OCI-LY7 (cell line): ENCODE results near the gene ZNF609. TPM values are rescaled to one million over a fixed set of nuclear protein-coding genes. Genes with fewer than 3 reads are reported as not detected.

Source experiments
- BruUV-seq: library from RNA; stranded (reverse); fragments of 400-500 nt; replicated peaks from 2 replicates; lab custom pipeline; 2021; lab: Mats Ljungman, UMichigan
- CTCF ChIA-PET: fragments of 300-600 bp; sonication (Branson Sonifier 250); formaldehyde crosslinking; loops from one replicate; lab custom pipeline; 2022; ENCODE audit warnings: antibody characterized with exemption; ENCODE audit not compliant: unreplicated experiment; lab: Charles Lee
- POLR2A ChIA-PET: fragments of 300-600 bp; sonication (Branson Sonifier 250); formaldehyde crosslinking; loops from one replicate; lab custom pipeline; 2022; ENCODE audit warnings: antibody characterized with exemption; lab: Charles Lee
- DNase-seq: peaks from one replicate; pipeline ENCODE4 v3.0.0-alpha.2; 2015; ENCODE audit warnings: low spot score
- H2AFZ ChIP-seq: fragments of 200-600 bp; sonication (generic), shearing (Covaris generic); 2 replicates; pipeline ENCODE4 v1.6.1; 2014; ENCODE audit warnings: mild to moderate bottlenecking, antibody characterized with exemption, low read length, moderate library complexity
- H3K27ac ChIP-seq: fragments of 200-600 bp; sonication (generic); 2 replicates; pipeline ENCODE4 v1.5.1; 2014; ENCODE audit warnings: mixed run types, low read depth, mild to moderate bottlenecking, moderate library complexity, low read length, inconsistent platforms; ENCODE audit not compliant: poor library complexity, severe bottlenecking
- H3K36me3 ChIP-seq: fragments of 200-600 bp; sonication (generic); 2 replicates; pipeline ENCODE4 v1.6.1; 2014; ENCODE audit warnings: mild to moderate bottlenecking, antibody characterized with exemption, low read length, moderate library complexity, mixed read lengths; ENCODE audit not compliant: insufficient read depth
- H3K4me1 ChIP-seq: fragments of 200-600 bp; sonication (generic); 2 replicates; pipeline ENCODE4 v1.5.1; 2014; ENCODE audit warnings: mild to moderate bottlenecking, low read length; ENCODE audit not compliant: insufficient read depth, poor library complexity, severe bottlenecking
- H3K4me2 ChIP-seq: fragments of 200-600 bp; sonication (generic); 2 replicates; pipeline ENCODE4 v1.6.1; 2014; ENCODE audit warnings: mild to moderate bottlenecking, low read length
- H3K4me3 ChIP-seq: fragments of 200-600 bp; sonication (generic); 2 replicates; pipeline ENCODE4 v1.5.1; 2014; ENCODE audit warnings: mild to moderate bottlenecking, low read depth, low read length; ENCODE audit not compliant: poor library complexity, severe bottlenecking
- H3K79me2 ChIP-seq: fragments of 200-600 bp; sonication (generic); 2 replicates; pipeline ENCODE4 v1.6.1; 2016; ENCODE audit warnings: low read depth, mild to moderate bottlenecking, low read length, moderate library complexity, mixed read lengths; ENCODE audit not compliant: insufficient read depth
- H3K9me2 ChIP-seq: fragments of 200-600 bp; sonication (generic); 2 replicates; pipeline ENCODE4 v1.6.1; 2016; ENCODE audit warnings: mild to moderate bottlenecking, low read length, mixed read lengths; ENCODE audit not compliant: insufficient read depth
- H3K9me3 ChIP-seq: fragments of 200-600 bp; sonication (generic); 2 replicates; pipeline ENCODE4 v1.6.1; 2014; ENCODE audit warnings: mild to moderate bottlenecking, mixed run types, low read length, mixed read lengths
- H4K20me1 ChIP-seq: fragments of 200-600 bp; sonication (generic); 2 replicates; pipeline ENCODE4 v1.6.1; 2014; ENCODE audit warnings: mild to moderate bottlenecking, antibody characterized with exemption, low read length, moderate library complexity, mixed read lengths; ENCODE audit not compliant: insufficient read depth
- CTCF ChIP-seq: fragments of 200-600 bp; sonication (generic); conservative IDR thresholded peaks from 2 replicates; pipeline ENCODE4 v1.5.1; 2014; ENCODE audit warnings: mild to moderate bottlenecking, antibody characterized with exemption, low read length, moderate library complexity, mixed read lengths
- EZH2phosphoT487 ChIP-seq: fragments of 200-600 bp; sonication (generic); IDR thresholded peaks from 2 replicates; pipeline ENCODE4 v1.6.1; 2018; ENCODE audit warnings: low read depth, borderline replicate concordance, mild to moderate bottlenecking, mixed run types, antibody characterized with exemption, low read length, moderate library complexity, mixed read lengths
- intact Hi-C: fragments of 100-400 bp; cut with micrococcal nuclease; formaldehyde crosslinking; loops from one replicate; pipeline ENCODE4 v1.10.0; 2022; ENCODE audit not compliant: unreplicated experiment
- total RNA-seq, 2 experiments: library from RNA; depleted of rRNA in 1 of 2; stranded (reverse); fragments of >200 nt in 1 of 2; shearing (Covaris generic) in 1 of 2; gene quantifications; 2 replicates each; pipeline ENCODE4 v1.2.3, GENCODE V29; 2014 to 2022

ZNF609 gene
- total RNA-seq, 2 experiments from 2014 or later, result 17.2 to 35.1 TPM

DNA sequence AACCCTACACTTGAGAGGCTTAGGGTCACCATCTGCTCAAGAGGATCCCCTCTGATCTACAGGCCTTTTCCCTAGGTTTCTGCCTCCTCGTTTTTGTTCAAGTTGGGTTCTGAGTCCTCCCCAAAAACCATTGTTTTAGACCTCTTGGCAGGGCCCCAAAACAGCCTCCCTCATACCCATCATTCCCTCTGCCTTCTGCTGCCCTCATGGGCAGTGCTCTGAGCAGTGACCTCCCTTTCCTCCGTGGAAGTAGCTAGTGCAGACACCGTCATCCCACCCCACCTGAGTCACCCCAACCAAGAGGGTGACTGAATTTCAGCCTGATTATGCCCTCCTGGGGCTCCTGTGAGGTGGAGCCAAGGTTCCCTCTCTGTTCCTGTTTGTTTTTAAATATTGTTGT is 223.0 kb downstream of the ZNF609 start:
- Histone ChIP-seq H3K9me3 (no peaks in the 10 kb centered on the region), H3K4me2 (no peak overlapping the region), H3K27ac (no peak overlapping the region), H2AFZ (no peak overlapping the region), H3K9me2 (no peaks in the 10 kb centered on the region), H3K4me1 (no peaks in the 10 kb centered on the region), H3K36me3 (peaks cover 68% of the 10 kb centered on the region), H3K4me3 (no peak overlapping the region), H3K79me2 (no peaks in the 10 kb centered on the region), H4K20me1 (no peaks in the 10 kb centered on the region)
- no TSS peak for BruUV-seq
- intact Hi-C loops, result no loop called here
- ChIA-PET POLR2A (interaction anchor here (1.2 kb wide), 1 partner anchor 213 kb away, joined by 3 read pairs; no protein-coding TSS in a partner anchor), CTCF (no interaction called here)
- TF ChIP-seq CTCF (no peak), EZH2phosphoT487 (no peak)
- DNase-seq, result no peak

- POLR2A ChIA-PET, result interaction anchor here (0.6 kb wide), 1 partner anchor 265 kb away, joined by 3 read pairs; no protein-coding TSS in a partner anchor
- Histone ChIP-seq H3K4me1 (no peaks in the 10 kb centered on the region), H3K9me2 (no peaks in the 10 kb centered on the region), H3K79me2 (no peaks in the 10 kb centered on the region), H4K20me1 (no peaks in the 10 kb centered on the region), H3K9me3 (no peaks in the 10 kb centered on the region), H2AFZ (no peak overlapping the region), H3K4me3 (no peak overlapping the region), H3K36me3 (peaks cover 71% of the 10 kb centered on the region), H3K4me2 (no peak overlapping the region), H3K27ac (no peak overlapping the region)
- TF ChIP-seq EZH2phosphoT487 (no peak), CTCF (no peak)
- intact Hi-C loops, result no loop called here
- no peak for DNase-seq
- CTCF ChIA-PET, result interaction anchor here (1.1 kb wide), 1 partner anchor 259 kb away, joined by 3 read pairs; no protein-coding TSS in a partner anchor
- BruUV-seq, result no TSS peak
Measured at GRCh38 chr15:64685230-64685888, 225.0 kb downstream of the ZNF609 start.
